Measurements from ENCODE around the gene ARMC7. TPM values are rescaled to one million over a fixed set of nuclear protein-coding genes. Genes with fewer than 3 reads are reported as not detected.
"Not testable (repeated sequence)": the region's sequence is repeated elsewhere in the genome, so short reads cannot be mapped to it uniquely, and the experiment has no call there.

The ARMC7 gene
- total RNA-seq, 1 experiment from 2014 or later = 43.2 TPM

DNA sequence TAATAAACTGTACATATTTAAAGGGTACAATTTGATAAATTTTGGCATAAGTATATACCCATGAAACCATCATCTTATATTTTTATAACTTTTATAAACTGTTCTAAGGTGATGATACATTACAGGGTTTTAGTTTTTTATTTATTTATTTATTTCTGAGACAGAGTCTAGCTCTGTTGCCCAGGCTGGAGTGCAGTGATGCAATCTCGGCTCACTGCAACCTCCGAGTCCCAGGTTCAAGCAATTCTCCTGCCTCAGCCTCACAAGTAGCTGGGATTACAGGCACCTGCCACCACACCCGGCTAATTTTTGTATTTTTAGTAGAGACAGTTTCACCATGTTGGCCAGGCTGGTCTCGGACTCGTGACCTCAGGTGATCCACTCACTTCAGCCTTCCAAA is 18.2 kb downstream of the ARMC7 start:
- ATAC-seq; H2AFZ ChIP-seq (ENCODE audit: low read depth, low read length, poor library complexity, severe bottlenecking); H3K9me2 ChIP-seq (ENCODE audit: insufficient read depth); RAD21 ChIA-PET (ENCODE audit: low non-redundant PET in 1 of 2, low total read pairs in 2 of 2, uncharacterized antibody in 2 of 2, unreplicated experiment in 2 of 2); H3K9me3 ChIP-seq (ENCODE audit: control insufficient read depth in 1 of 2, insufficient read depth in 1 of 2, low read depth in 1 of 2, low read length in 2 of 2); BruUV-seq (replicated peaks); H3K4me3 ChIP-seq (replicated peaks in 1 of 2; ENCODE audit: low read depth in 1 of 2, low read length in 2 of 2); H3K9ac ChIP-seq (ENCODE audit: low read length); H4K20me1 ChIP-seq (ENCODE audit: insufficient read depth); DNase-seq (ENCODE audit: low read depth, low spot score); intact Hi-C loops (cut with micrococcal nuclease); H3K4me2 ChIP-seq (ENCODE audit: low read length); H3K27me3 ChIP-seq (ENCODE audit: insufficient read depth, low read length): not testable (repeated sequence)
- H3K36me3 ChIP-seq (ENCODE audit: control insufficient read depth in 1 of 2, insufficient read depth in 2 of 2, low read length in 2 of 2) = peaks cover 0 to 28% of the 10 kb centered on the region in 2 experiments; a peak in 1 of 4 replicates
- POLR2A ChIA-PET = interaction anchor here (0.6 kb wide), 1 partner anchor 22 kb away, joined by 3 read pairs; no protein-coding TSS in a partner anchor
- peaks cover 86% of the 10 kb centered on the region for H3K79me2 ChIP-seq (ENCODE audit: insufficient read depth, low read length)
- H3K4me1 ChIP-seq (ENCODE audit: control insufficient read depth in 1 of 2, insufficient read depth in 2 of 2, low read length in 2 of 2) = peaks cover 45 to 79% of the 10 kb centered on the region in 2 experiments
- CTCF ChIA-PET = interaction anchor here (0.6 kb wide), 1 partner anchor 14 kb away, joined by 3 read pairs; no protein-coding TSS in a partner anchor
- peak overlapping the region; percentile 0; the same call in 1 of the 2 replicates for H3K27ac ChIP-seq (ENCODE audit: low read depth, low read length)

- Histone ChIP-seq H3K4me1 (ENCODE audit: control insufficient read depth in 1 of 2, insufficient read depth in 2 of 2, low read length in 2 of 2) (peaks cover 40 to 77% of the 10 kb centered on the region in 2 experiments), H3K9me2 (ENCODE audit: insufficient read depth) (no peaks in the 10 kb centered on the region), H2AFZ (ENCODE audit: low read depth, low read length, poor library complexity, severe bottlenecking) (no peak overlapping the region), H3K9ac (ENCODE audit: low read length) (no peak overlapping the region), H3K4me3 (replicated peaks in 1 of 2; ENCODE audit: low read depth in 1 of 2, low read length in 2 of 2) (no peak overlapping the region), H3K9me3 (ENCODE audit: control insufficient read depth in 1 of 2, insufficient read depth in 1 of 2, low read depth in 1 of 2, low read length in 2 of 2) (no peaks in the 10 kb centered on the region), H3K36me3 (ENCODE audit: control insufficient read depth in 1 of 2, insufficient read depth in 2 of 2, low read length in 2 of 2) (peaks cover 0 to 28% of the 10 kb centered on the region in 2 experiments; a peak in 1 of 4 replicates), H3K4me2 (ENCODE audit: low read length) (no peak overlapping the region), H4K20me1 (ENCODE audit: insufficient read depth) (no peaks in the 10 kb centered on the region), H3K27me3 (ENCODE audit: insufficient read depth, low read length) (no peaks in the 10 kb centered on the region), H3K27ac (ENCODE audit: low read depth, low read length) (no peak overlapping the region; the same call in 1 of the 2 replicates), H3K79me2 (ENCODE audit: insufficient read depth, low read length) (peaks cover 79% of the 10 kb centered on the region)
- ATAC-seq = no peak
- no TSS peak for BruUV-seq (replicated peaks)
- ChIA-PET POLR2A (no interaction called here), CTCF (interaction anchor here (1.0 to 4.9 kb wide), 3 partner anchors 13 to 94 kb away, joined by 3 to 50 read pairs (median 3); no protein-coding TSS in a partner anchor), RAD21 (ENCODE audit: low non-redundant PET in 1 of 2, low total read pairs in 2 of 2, uncharacterized antibody in 2 of 2, unreplicated experiment in 2 of 2) (no interaction called here)
- intact Hi-C loops (cut with micrococcal nuclease) = no loop called here
- no peak for DNase-seq (ENCODE audit: low read depth, low spot score)
- TF ChIP-seq RAD21 (IDR thresholded peaks at IDR 0.05; ENCODE audit: low read depth) (no peak), ZFX (IDR thresholded peaks at IDR 0.05) (0 out of 2 replicates have a peak, but pooled peaks have one; percentile 3)
These were observed 19.1 kb downstream of the ARMC7 start for GRCh38 chr17:75128694-75129505.

Measured in HCT116 (cell line).